Activated B cell treated with CpG ODN at 0.5 μM for 24 hours (primary cell): ENCODE data around the gene ABHD16A. TPM values are rescaled to one million over a fixed set of nuclear protein-coding genes. Genes with fewer than 3 reads are reported as not detected.

ENCODE experiments used
- ATAC-seq: fragments of 200-7000 bp; cut with Tn5 transposase; one replicate; pipeline ENCODE4 v1.10.0; 2021; ENCODE audit warnings: low read depth, mild to moderate bottlenecking, moderate library complexity
- CTCF ChIA-PET: fragments of 350-600 bp; sonication (Branson Sonifier 250); formaldehyde crosslinking; loops from one replicate; lab custom pipeline; 2021; ENCODE audit warnings: antibody characterized with exemption; lab: Charles Lee
- POLR2A ChIA-PET: fragments of 350-600 bp; sonication (Branson Sonifier 250); formaldehyde crosslinking; loops from one replicate; lab custom pipeline; 2021; ENCODE audit warnings: antibody characterized with exemption; lab: Charles Lee
- DNase-seq: peaks from one replicate; pipeline ENCODE4 v3.0.0; 2022
- H3K27ac Mint-ChIP-seq: one replicate; pipeline ENCODE4 v1.8.0; 2020; ENCODE audit warnings: mixed read lengths
- H3K27me3 Mint-ChIP-seq: one replicate; pipeline ENCODE4 v1.8.0; 2021; ENCODE audit warnings: mixed read lengths
- H3K36me3 Mint-ChIP-seq: one replicate; pipeline ENCODE4 v1.8.0; 2021; ENCODE audit warnings: low read depth, mixed read lengths
- H3K4me1 Mint-ChIP-seq: one replicate; pipeline ENCODE4 v1.8.0; 2021; ENCODE audit warnings: mixed read lengths
- H3K4me3 Mint-ChIP-seq: one replicate; pipeline ENCODE4 v1.8.0; 2020; ENCODE audit warnings: mild to moderate bottlenecking, mixed read lengths
- H3K9me3 Mint-ChIP-seq: one replicate; pipeline ENCODE4 v1.8.0; 2020; ENCODE audit warnings: mixed read lengths
- CTCF ChIP-seq: fragments of 200-600 bp; IDR thresholded peaks from one replicate; pipeline ENCODE4 v1.8.0; 2022; ENCODE audit warnings: antibody characterized with exemption, mild to moderate bottlenecking
- intact Hi-C: fragments of 100-400 bp; cut with micrococcal nuclease; formaldehyde crosslinking; loops from one replicate; pipeline ENCODE4 v1.15.1; 2024
- total RNA-seq: library from RNA; stranded (reverse); gene quantifications from 2 replicates; pipeline ENCODE4 v1.2.3, GENCODE V29; 2022

ABHD16A gene
- total RNA-seq, 1 donor from 2014 or later, result 59.1 TPM

- TF ChIP-seq CTCF, result no peak
- Mint-ChIP-seq H3K27ac (no peak within 1 kb of the TSS), H3K27me3 (no peaks in the 10 kb centered on the region), H3K9me3 (no peaks in the 10 kb centered on the region), H3K4me3 (no peak within 1 kb of the TSS), H3K4me1 (peaks cover 21% of the 10 kb centered on the region), H3K36me3 (peaks cover 13% of the 10 kb centered on the region)
- ATAC-seq (no peak), DNase-seq (no peak)
- intact Hi-C loops, result no loop called here
- ChIA-PET POLR2A (no interaction called here), CTCF (no interaction called here)
Observed at GRCh38 chr6:31721351-31722020, 18.4 kb upstream of the ABHD16A start, which contains the start of gene LY6G6C. Gene LY6G6C (minus strand): TSS chr6:31721746. CDS start chr6:31721679, 67 bp downstream.

GRCh38 chr6:31720196-31720770 lies 17.2 kb upstream of the ABHD16A start:
- H3K4me3 Mint-ChIP-seq, result no peak overlapping the region
- no peak for ATAC-seq
- H3K9me3 Mint-ChIP-seq, result no peaks in the 10 kb centered on the region
- H3K27me3 Mint-ChIP-seq, result no peaks in the 10 kb centered on the region
- no peak for DNase-seq
- peaks cover 11% of the 10 kb centered on the region for H3K4me1 Mint-ChIP-seq
- intact Hi-C loops, result no loop called here
- ChIA-PET CTCF (no interaction called here), POLR2A (interaction anchor here (0.5 to 1.0 kb wide), 2 partner anchors 8 to 51 kb away, joined by 3 to 4 read pairs; no protein-coding TSS in a partner anchor)
- H3K27ac Mint-ChIP-seq, result no peak overlapping the region
- no peak for TF ChIP-seq CTCF
- H3K36me3 Mint-ChIP-seq, result peaks cover 3% of the 10 kb centered on the region

GRCh38 chr6:31719001-31719400 lies 15.9 kb upstream of the ABHD16A start:
- TF ChIP-seq CTCF, result no peak
- Mint-ChIP-seq H3K27ac (no peak overlapping the region), H3K36me3 (no peaks in the 10 kb centered on the region), H3K27me3 (no peaks in the 10 kb centered on the region), H3K4me1 (peaks cover 7% of the 10 kb centered on the region), H3K9me3 (no peaks in the 10 kb centered on the region), H3K4me3 (no peak overlapping the region)
- DNase-seq (no peak), ATAC-seq (no peak)
- CTCF ChIA-PET, result no interaction called here
- POLR2A ChIA-PET, result interaction anchor here (0.6 to 0.7 kb wide), 2 partner anchors 30 to 95 kb away, joined by 3 to 4 read pairs; no protein-coding TSS in a partner anchor
- intact Hi-C loops, result no loop called here

- ChIA-PET CTCF (no interaction called here), POLR2A (no interaction called here)
- no peak for ATAC-seq
- no peak for DNase-seq
- Mint-ChIP-seq H3K36me3 (no peaks in the 10 kb centered on the region), H3K27me3 (no peaks in the 10 kb centered on the region), H3K4me1 (peaks cover 2% of the 10 kb centered on the region), H3K9me3 (no peaks in the 10 kb centered on the region), H3K27ac (no peak overlapping the region), H3K4me3 (no peak overlapping the region)
- intact Hi-C loops, result no loop called here
- no peak for TF ChIP-seq CTCF
Observed at GRCh38 chr6:31718265-31718664, 15.1 kb upstream of the ABHD16A start.

- Mint-ChIP-seq H3K27me3 (no peaks in the 10 kb centered on the region), H3K36me3 (no peaks in the 10 kb centered on the region), H3K4me1 (no peaks in the 10 kb centered on the region), H3K4me3 (no peak overlapping the region), H3K9me3 (no peaks in the 10 kb centered on the region), H3K27ac (no peak overlapping the region)
- intact Hi-C loops, result no loop called here
- DNase-seq, result no peak
- TF ChIP-seq CTCF, result no peak
- CTCF ChIA-PET, result no interaction called here
- POLR2A ChIA-PET, result no interaction called here
- no peak for ATAC-seq
Observed at GRCh38 chr6:31717499-31718222, 14.5 kb upstream of the ABHD16A start.
